Neural cell (in vitro differentiated cells): ENCODE results near the gene OR4C6. TPM values are rescaled to one million over a fixed set of nuclear protein-coding genes. Genes with fewer than 3 reads are reported as not detected.

Experiments used
- H2AFZ ChIP-seq: fragments of 200-600, 300-800 bp; sonication (generic), shearing (Covaris generic); 2 replicates; pipeline ENCODE4 v1.6.0; 2014; ENCODE audit warnings: low read depth, mild to moderate bottlenecking, antibody characterized with exemption, low read length, moderate library complexity
- H3F3A ChIP-seq: fragments of 200-600 bp; shearing (Covaris generic); 2 replicates; pipeline ENCODE4 v1.6.1; 2016; ENCODE audit warnings: mild to moderate bottlenecking, moderate library complexity, mixed read lengths, antibody characterized with exemption, low read length; ENCODE audit not compliant: insufficient read depth, poor library complexity, severe bottlenecking
- H3K27ac ChIP-seq: fragments of 200-600, 300-800 bp; sonication (generic), shearing (Covaris generic); 2 replicates; pipeline ENCODE4 v1.5.1; 2014; ENCODE audit warnings: mild to moderate bottlenecking, low read length, moderate library complexity
- H3K27me3 ChIP-seq: fragments of 300-800, 200-600 bp; sonication (generic), shearing (Covaris generic); 2 replicates; pipeline ENCODE4 v1.6.0; 2014; ENCODE audit warnings: mild to moderate bottlenecking, low read depth, low read length, moderate library complexity; ENCODE audit not compliant: insufficient read depth
- H3K36me3 ChIP-seq: fragments of 300-800, 200-600 bp; sonication (generic), shearing (Covaris generic); 2 replicates; pipeline ENCODE4 v1.5.1; 2014; ENCODE audit warnings: mild to moderate bottlenecking, antibody characterized with exemption, low read length, moderate library complexity; ENCODE audit not compliant: insufficient read depth
- H3K4me2 ChIP-seq: fragments of 300-800, 200-600 bp; sonication (generic), shearing (Covaris generic); 2 replicates; pipeline ENCODE4 v1.6.0; 2014; ENCODE audit warnings: mild to moderate bottlenecking, low read length
- H3K4me3 ChIP-seq: fragments of 300-800, 200-600 bp; sonication (generic), shearing (Covaris generic); 2 replicates; pipeline ENCODE4 v1.5.1; 2014; ENCODE audit warnings: mild to moderate bottlenecking, low read length, moderate library complexity
- H3K79me2 ChIP-seq: fragments of 200-600 bp; shearing (Covaris generic); replicated peaks from 2 replicates; pipeline ENCODE4 v1.6.0; 2014; ENCODE audit warnings: mild to moderate bottlenecking, low read length, moderate library complexity; ENCODE audit not compliant: insufficient read depth
- H3K9ac ChIP-seq: fragments of 300-800, 200-600 bp; sonication (generic), shearing (Covaris generic); 2 replicates; pipeline ENCODE4 v1.6.1; 2016; ENCODE audit warnings: mild to moderate bottlenecking, low read length, mixed read lengths
- H3K9me2 ChIP-seq: fragments of 200-600 bp; shearing (Covaris generic); 2 replicates; pipeline ENCODE4 v1.6.1; 2016; ENCODE audit warnings: mild to moderate bottlenecking, low read length, mixed read lengths; ENCODE audit not compliant: insufficient read depth
- H3K9me3 ChIP-seq: fragments of 200-600, 300-800 bp; sonication (generic), shearing (Covaris generic); 2 replicates; pipeline ENCODE4 v1.6.1; 2016; ENCODE audit warnings: mild to moderate bottlenecking, mixed run types, low read length, moderate library complexity, mixed read lengths
- H4K20me1 ChIP-seq: fragments of 200-600 bp; shearing (Covaris generic); 2 replicates; pipeline ENCODE4 v1.6.1; 2016; ENCODE audit warnings: mild to moderate bottlenecking, mixed run types; ENCODE audit not compliant: insufficient read depth
- CTCF ChIP-seq: fragments of 450-650 bp; IDR thresholded peaks from 2 replicates; pipeline ENCODE4 v1.5.1; 2014; ENCODE audit warnings: antibody characterized with exemption, mild to moderate bottlenecking, moderate library complexity; ENCODE audit not compliant: poor library complexity, severe bottlenecking
- EP300 ChIP-seq: fragments of 450-650 bp; conservative IDR thresholded peaks from 2 replicates; pipeline ENCODE4 v1.6.1; 2014; ENCODE audit warnings: antibody characterized with exemption, mild to moderate bottlenecking, moderate library complexity; ENCODE audit not compliant: poor library complexity, severe bottlenecking
- EZH2 ChIP-seq: fragments of 200-600, 300-800 bp; shearing (Covaris generic), sonication (generic); IDR thresholded peaks from 2 replicates; pipeline ENCODE4 v1.6.1; 2014; ENCODE audit warnings: antibody characterized with exemption, low read length, borderline replicate concordance, mild to moderate bottlenecking; ENCODE audit not compliant: insufficient read depth, poor library complexity, severe bottlenecking
- MXI1 ChIP-seq: fragments of 450-650 bp; conservative IDR thresholded peaks from 2 replicates; pipeline ENCODE4 v1.6.1; 2014; ENCODE audit warnings: antibody characterized with exemption, mild to moderate bottlenecking; ENCODE audit not compliant: poor library complexity, severe bottlenecking
- POLR2AphosphoS5 ChIP-seq: IDR thresholded peaks from 2 replicates; pipeline ENCODE4 v1.6.1; 2012
- RAD21 ChIP-seq: fragments of 450-650 bp; conservative IDR thresholded peaks from 2 replicates; pipeline ENCODE4 v1.6.1; 2014; ENCODE audit warnings: antibody characterized with exemption, mild to moderate bottlenecking, moderate library complexity
- REST ChIP-seq: IDR thresholded peaks from 2 replicates; pipeline ENCODE4 v1.6.1; 2012; ENCODE audit warnings: borderline replicate concordance
- SMC3 ChIP-seq: fragments of 450-650 bp; conservative IDR thresholded peaks from 2 replicates; pipeline ENCODE4 v1.6.1; 2014; ENCODE audit warnings: antibody characterized with exemption, mild to moderate bottlenecking, moderate library complexity; ENCODE audit not compliant: poor library complexity
- TAF1 ChIP-seq: IDR thresholded peaks from 2 replicates; pipeline ENCODE4 v1.6.1; 2012; ENCODE audit warnings: low read depth
- polyA plus RNA-seq: library from polyadenylated mRNA; depleted of rRNA; stranded (reverse); fragments of >200 nt; gene quantifications from 2 replicates; pipeline ENCODE4 v1.2.3, GENCODE V29; 2014

OR4C6 gene
- polyA plus RNA-seq, 1 donor from 2014 or later: not detected

DNA sequence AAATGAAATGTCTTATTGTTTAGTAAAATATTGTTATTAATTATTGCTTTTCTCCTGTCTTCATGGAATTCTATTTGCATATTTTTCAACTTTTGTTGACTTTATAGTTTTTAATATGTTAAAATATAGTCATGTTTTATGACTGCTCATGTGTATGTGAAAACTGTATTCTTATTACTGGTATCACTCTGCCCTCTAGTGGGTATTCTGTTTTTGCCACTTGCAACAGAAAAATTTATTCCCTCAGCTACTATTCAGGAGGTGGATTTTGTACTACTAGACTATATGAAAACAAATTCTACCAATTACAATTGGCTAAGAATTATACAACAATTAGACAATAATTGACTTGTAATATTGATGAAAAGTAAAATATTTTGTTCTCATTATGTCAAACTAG is 45.0 kb downstream of the OR4C6 start:
- peaks cover 6% of the 10 kb centered on the region for H3K9me3 ChIP-seq
- H3K9me2 ChIP-seq: no peaks in the 10 kb centered on the region
- no peaks in the 10 kb centered on the region for H4K20me1 ChIP-seq
- no peaks in the 10 kb centered on the region for H3K79me2 ChIP-seq
- no peaks in the 10 kb centered on the region for H3K36me3 ChIP-seq
- no peaks in the 10 kb centered on the region for H3K27me3 ChIP-seq
- no peak overlapping the region for H3K4me3 ChIP-seq
- no peaks in the 10 kb centered on the region for H3F3A ChIP-seq
- no peak overlapping the region for H2AFZ ChIP-seq
- no peak overlapping the region for H3K27ac ChIP-seq
- H3K4me2 ChIP-seq: no peak overlapping the region
- no peak for TF ChIP-seq REST
- TF ChIP-seq CTCF: peak; percentile 22
- H3K9ac ChIP-seq: no peak overlapping the region

GRCh38 chr11:55714982-55715888 is 53.2 kb downstream of the OR4C6 start:
- Histone ChIP-seq H3K4me3 (no peak overlapping the region), H3K9ac (no peak overlapping the region), H3K4me2 (no peak overlapping the region), H3K27ac (no peak overlapping the region), H4K20me1 (no peaks in the 10 kb centered on the region), H3K9me2 (no peaks in the 10 kb centered on the region), H3K79me2 (no peaks in the 10 kb centered on the region), H2AFZ (no peak overlapping the region), H3K9me3 (peaks cover 6% of the 10 kb centered on the region), H3F3A (no peaks in the 10 kb centered on the region), H3K36me3 (no peaks in the 10 kb centered on the region), H3K27me3 (no peaks in the 10 kb centered on the region)
- TF ChIP-seq RAD21 (no peak), MXI1 (no peak), CTCF (no peak), SMC3 (no peak), REST (no peak), EP300 (no peak), POLR2AphosphoS5 (no peak), TAF1 (no peak), EZH2 (no peak)
